Measurements from ENCODE around the gene TOX3.
A peak's percentile ranks its signal among the peaks of the same experiment; 100 is the strongest.

The TOX3 gene

GRCh38 chr16:52535076-52535475 is 11.9 kb downstream of the TOX3 start:
- peak; percentile 29 for DNase-seq

GRCh38 chr16:52533296-52533695 is 13.6 kb downstream of the TOX3 start:
- DNase-seq = no peak

DNA sequence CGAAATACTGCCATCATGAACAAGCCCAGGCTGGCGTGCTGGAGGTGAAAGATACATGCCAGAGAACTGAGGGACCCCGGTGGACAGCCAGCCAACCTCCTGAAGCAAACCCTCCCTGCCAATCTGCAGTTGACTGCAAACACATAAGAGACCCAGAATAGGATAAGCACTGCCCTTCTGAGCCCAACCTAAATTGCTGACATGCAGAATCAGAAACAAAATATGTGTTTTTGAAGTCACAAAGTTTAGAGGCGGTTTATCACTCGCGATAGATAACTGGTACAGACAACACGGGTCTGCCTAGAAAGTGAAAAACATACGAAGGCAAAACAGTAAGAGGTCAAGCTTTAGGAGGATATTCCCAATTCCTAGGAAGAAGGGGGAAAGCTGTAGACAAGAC is 14.6 kb downstream of the TOX3 start:
- no peak for DNase-seq

- DNase-seq = no peak
Observed at GRCh38 chr16:52529226-52529625, 17.7 kb downstream of the TOX3 start.

GRCh38 chr16:52528393-52529065 is 18.4 kb downstream of the TOX3 start:
- peak; percentile 3 for DNase-seq

DNA sequence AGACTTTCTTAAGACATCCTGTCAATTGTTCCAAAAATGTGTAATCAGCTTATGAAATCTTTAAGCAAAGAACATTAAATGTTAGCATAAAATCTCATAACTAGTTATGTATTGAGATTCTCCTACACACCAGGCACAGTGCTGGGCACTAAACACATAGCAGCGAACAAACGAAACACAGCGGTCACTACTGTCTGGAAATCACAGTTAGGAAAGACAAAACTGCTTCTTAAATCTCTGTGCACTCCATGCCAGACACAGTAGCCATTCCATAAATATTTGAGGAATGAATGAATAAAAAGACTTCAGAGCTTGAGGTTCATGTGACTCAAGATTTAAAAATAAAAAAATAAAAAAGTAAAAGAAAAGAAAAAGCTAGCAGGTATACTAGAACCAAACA is 20.1 kb downstream of the TOX3 start:
- no peak for DNase-seq

- no peak for DNase-seq
Observed at GRCh38 chr16:52526116-52526828, 20.7 kb downstream of the TOX3 start.

GRCh38 chr16:52521570-52521969 is 25.4 kb downstream of the TOX3 start:
- no peak for DNase-seq

GRCh38 chr16:52518884-52519283 is 28.1 kb downstream of the TOX3 start:
- no peak for DNase-seq

- peak; percentile 71 for DNase-seq
Observed at GRCh38 chr16:52515068-52515671, 31.8 kb downstream of the TOX3 start.

DNA sequence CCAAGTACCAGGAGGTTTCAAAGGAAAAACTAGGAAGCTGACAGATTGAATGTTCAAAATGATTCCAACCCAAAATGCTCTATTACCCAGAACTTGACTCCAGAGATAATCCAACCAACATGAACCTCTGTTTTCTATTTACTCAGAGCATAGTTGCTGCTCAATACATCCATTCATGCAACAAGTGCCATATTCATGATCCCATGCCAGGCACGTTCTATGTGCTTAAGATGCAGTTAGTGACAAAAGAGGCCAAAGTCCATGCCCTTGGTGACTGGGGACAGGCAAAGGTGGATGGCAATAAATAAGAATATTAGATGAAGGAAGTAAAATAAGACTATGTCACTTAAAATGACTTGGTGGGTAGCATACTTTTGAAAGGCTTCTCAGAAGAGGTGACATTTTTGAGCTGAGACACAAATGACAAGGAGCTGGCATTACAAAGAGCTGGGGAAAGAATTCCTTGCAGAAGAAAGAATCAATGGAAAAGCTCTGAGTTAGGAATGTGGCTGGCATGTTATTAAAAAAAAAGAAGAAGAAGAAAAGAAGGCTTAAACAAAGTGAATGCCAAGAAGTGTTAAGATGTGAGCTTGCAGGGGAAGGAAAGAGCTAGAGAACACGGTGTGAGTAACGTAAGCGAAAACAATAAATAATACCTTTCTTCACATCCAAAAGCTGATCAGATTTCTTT is 34.5 kb downstream of the TOX3 start:
- no peak for DNase-seq

GRCh38 chr16:52501746-52502145 is 45.2 kb downstream of the TOX3 start:
- DNase-seq = no peak

- no peak for DNase-seq
Observed at GRCh38 chr16:52500963-52501362, 46.0 kb downstream of the TOX3 start.

- peak; percentile 29 for DNase-seq
Observed at GRCh38 chr16:52499060-52499440, 47.9 kb downstream of the TOX3 start.

DNA sequence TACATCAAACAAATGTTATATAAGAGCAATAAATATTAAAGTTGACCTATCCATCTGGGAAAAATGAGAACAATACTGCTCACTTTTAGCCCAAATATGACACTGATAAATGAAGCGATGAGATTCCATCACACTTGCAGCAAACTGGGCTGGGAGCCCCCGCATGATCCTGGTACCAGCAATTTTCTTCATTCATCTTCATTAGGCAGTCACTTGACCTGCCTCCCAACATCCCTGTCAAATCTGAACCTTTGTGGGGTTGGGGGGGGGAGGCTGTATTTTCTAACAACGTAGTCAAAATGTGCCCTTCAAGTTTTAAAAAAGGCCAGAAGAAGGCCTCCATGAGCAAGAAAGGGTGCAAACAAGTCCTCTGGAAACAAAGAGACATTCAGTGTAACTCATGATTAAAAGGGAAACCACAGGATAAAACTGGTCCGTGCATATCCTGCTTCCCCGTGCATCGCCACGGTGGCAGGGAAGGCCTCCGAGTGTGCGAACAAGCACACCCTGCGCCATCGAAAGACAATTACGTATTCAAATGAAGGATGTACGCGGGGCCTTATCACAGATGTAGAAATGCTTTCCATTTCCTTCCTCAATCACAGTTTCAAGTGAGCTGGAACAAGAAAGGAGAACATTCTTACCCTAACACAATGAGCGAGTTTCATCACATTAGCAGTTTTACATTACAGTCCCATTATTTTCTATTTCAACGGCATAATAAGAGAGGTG is 48.4 kb downstream of the TOX3 start:
- DNase-seq = peak; percentile 64

DNA sequence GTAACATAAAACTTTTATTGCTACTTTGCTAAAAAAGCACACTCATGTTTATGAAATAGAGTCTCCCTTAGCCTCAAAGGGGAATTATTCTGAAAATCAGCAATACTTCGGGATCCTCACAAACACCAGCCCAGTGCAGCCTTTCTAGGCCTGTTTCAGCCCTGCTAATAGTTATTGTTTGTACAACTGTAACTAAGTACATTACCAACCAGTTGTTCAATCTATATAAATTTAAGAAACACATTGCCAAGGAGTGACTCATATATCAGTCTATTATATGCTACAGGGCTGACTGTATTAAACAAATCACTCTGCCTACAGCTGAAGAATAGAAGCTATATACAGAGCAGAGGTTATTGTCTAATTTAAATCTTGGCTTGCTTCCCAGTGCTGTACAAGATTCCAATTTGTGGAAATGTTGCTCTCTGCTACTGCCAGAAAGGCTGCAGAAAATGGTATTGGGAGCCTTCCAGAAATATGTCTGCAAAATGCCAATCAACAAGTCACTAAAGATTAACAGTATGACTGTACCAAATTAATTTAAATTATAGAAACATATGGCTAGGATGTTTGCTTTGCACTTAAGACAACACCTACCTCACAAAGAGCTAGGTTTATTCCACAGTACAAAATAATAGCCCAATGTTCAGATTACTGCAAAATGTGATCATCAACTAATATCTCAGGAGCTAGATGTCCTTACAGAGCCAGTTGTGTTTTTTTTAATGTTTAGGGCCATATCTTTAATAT is 49.7 kb downstream of the TOX3 start:
- peak; percentile 85 for DNase-seq

GRCh38 chr16:52496051-52496876 is 50.7 kb downstream of the TOX3 start:
- DNase-seq = peak; percentile 69

- DNase-seq = peak; percentile 18
Observed at GRCh38 chr16:52494621-52495020, 52.3 kb downstream of the TOX3 start.

- no peak for DNase-seq
Observed at GRCh38 chr16:52494145-52494544, 52.8 kb downstream of the TOX3 start.

- DNase-seq = no peak
Observed at GRCh38 chr16:52492789-52493357, 54.1 kb downstream of the TOX3 start.

DNA sequence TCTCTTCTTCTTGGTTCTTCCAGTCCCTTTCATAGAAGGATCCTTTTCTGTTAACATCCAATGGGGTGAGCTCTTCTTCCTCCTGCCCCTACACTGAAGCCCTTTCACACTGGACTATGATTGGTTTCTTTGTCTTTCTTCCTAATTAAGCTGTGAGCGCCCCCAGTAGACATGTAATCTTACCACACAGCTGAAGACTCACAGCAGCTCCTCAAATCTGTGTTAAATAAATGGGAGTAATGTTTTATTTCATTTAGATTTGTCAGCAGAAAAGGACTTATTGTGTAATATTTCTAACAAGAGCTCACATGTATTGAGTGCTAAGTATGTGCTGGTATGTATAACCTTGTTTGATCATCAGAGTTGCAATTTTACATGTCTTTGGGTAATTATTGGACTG is 55.7 kb downstream of the TOX3 start:
- no peak for DNase-seq

Data from NCI-H345 (cell line).